ENCODE data around the gene ANKRD52. TPM values are rescaled to one million over a fixed set of nuclear protein-coding genes. Genes with fewer than 3 reads are reported as not detected.

The ANKRD52 gene
- total RNA-seq, 1 experiment from 2014 or later = 67.5 TPM

DNA sequence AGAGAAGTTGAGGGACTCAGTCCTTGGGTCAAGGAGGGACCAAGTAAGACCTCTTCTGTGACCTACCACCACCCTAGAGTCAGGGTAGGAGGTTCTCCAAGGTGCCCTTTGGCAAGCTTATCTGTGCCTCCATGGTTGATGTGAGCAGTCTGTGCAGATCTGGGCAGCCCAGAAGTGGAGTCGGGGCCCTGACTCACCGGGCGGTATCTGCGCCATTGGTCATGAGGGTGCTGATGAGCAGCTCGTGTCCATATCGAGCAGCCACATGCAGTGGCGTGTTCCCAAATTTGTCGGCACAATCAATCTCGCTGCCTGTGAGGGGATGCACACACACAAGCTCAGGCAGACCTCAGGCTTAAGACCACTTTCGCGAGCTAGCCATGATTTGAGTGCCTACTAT lies 5.1 kb downstream of the ANKRD52 start:
- no peaks in the 10 kb centered on the region for H3K27me3 ChIP-seq (ENCODE audit: control insufficient read depth, insufficient read depth, low read length)
- ATAC-seq (no peak), DNase-seq (ENCODE audit: low read depth, low spot score) (no peak)
- H3K27ac ChIP-seq (ENCODE audit: low read length) = no peak overlapping the region
- CTCF ChIA-PET = no interaction called here
- in situ Hi-C loops (cut with HindIII; ENCODE audit: low pct_unique_long_range_greater_than_20kb, low sequenced_read_pairs) (no loop called here), intact Hi-C loops (cut with micrococcal nuclease; ENCODE audit: unreplicated experiment) (no loop called here)
- H3K4me3 ChIP-seq (ENCODE audit: low read depth in 2 of 2, low read length in 2 of 2) = no peak overlapping the region
- peaks cover 19% of the 10 kb centered on the region for H3K36me3 ChIP-seq (ENCODE audit: control insufficient read depth, insufficient read depth, low read length)
- H3K4me1 ChIP-seq (ENCODE audit: control insufficient read depth, insufficient read depth, low read length) = peaks cover 10% of the 10 kb centered on the region
- no TSS peak for BruUV-seq (replicated peaks)
- no peaks in the 10 kb centered on the region for H3K9me3 ChIP-seq (ENCODE audit: control insufficient read depth, insufficient read depth, low read depth, low read length)
- POLR2A ChIA-PET = no interaction called here
- TF ChIP-seq CTCF (IDR thresholded peaks at IDR 0.05) (no peak), REST (IDR thresholded peaks at IDR 0.05; ENCODE audit: insufficient read depth in 1 of 2, low read depth in 2 of 2, low read length in 1 of 2) (no peak), POLR2AphosphoS5 (IDR thresholded peaks at IDR 0.05; ENCODE audit: low read depth, low read length) (no peak), TCF7L2 (IDR thresholded peaks at IDR 0.05; ENCODE audit: low read depth, low read length) (no peak), SIN3A (IDR thresholded peaks at IDR 0.05; ENCODE audit: borderline replicate concordance, insufficient read depth, low read depth, low read length) (no peak)

GRCh38 chr12:56252649-56253048 lies 5.5 kb downstream of the ANKRD52 start:
- Histone ChIP-seq H3K4me1 (ENCODE audit: control insufficient read depth, insufficient read depth, low read length) (peaks cover 10% of the 10 kb centered on the region), H3K36me3 (ENCODE audit: control insufficient read depth, insufficient read depth, low read length) (peaks cover 19% of the 10 kb centered on the region), H3K9me3 (ENCODE audit: control insufficient read depth, insufficient read depth, low read depth, low read length) (no peaks in the 10 kb centered on the region), H3K27me3 (ENCODE audit: control insufficient read depth, insufficient read depth, low read length) (no peaks in the 10 kb centered on the region), H3K27ac (ENCODE audit: low read length) (no peak overlapping the region), H3K4me3 (ENCODE audit: low read depth in 2 of 2, low read length in 2 of 2) (no peak overlapping the region)
- ATAC-seq (no peak), DNase-seq (ENCODE audit: low read depth, low spot score) (no peak)
- intact Hi-C loops (cut with micrococcal nuclease; ENCODE audit: unreplicated experiment) = no loop called here
- CTCF ChIA-PET = no interaction called here
- no peak for TF ChIP-seq REST (IDR thresholded peaks at IDR 0.05; ENCODE audit: insufficient read depth in 1 of 2, low read depth in 2 of 2, low read length in 1 of 2)
- no peak for TF ChIP-seq POLR2AphosphoS5 (IDR thresholded peaks at IDR 0.05; ENCODE audit: low read depth, low read length)
- no peak for TF ChIP-seq TCF7L2 (IDR thresholded peaks at IDR 0.05; ENCODE audit: low read depth, low read length)
- TF ChIP-seq SIN3A (IDR thresholded peaks at IDR 0.05; ENCODE audit: borderline replicate concordance, insufficient read depth, low read depth, low read length) = no peak
- TF ChIP-seq CTCF (IDR thresholded peaks at IDR 0.05) = no peak
- no TSS peak for BruUV-seq (replicated peaks)
- POLR2A ChIA-PET = no interaction called here
- in situ Hi-C loops (cut with HindIII; ENCODE audit: low pct_unique_long_range_greater_than_20kb, low sequenced_read_pairs) = no loop called here
